ENCODE data around the gene LAMA2.

GRCh38 chr6:129510950-129511349 lies 628.0 kb downstream of the LAMA2 start:
- no peak for TF ChIP-seq CTCF (conservative IDR thresholded peaks at IDR 0.05 in 1 of 2, IDR thresholded peaks at IDR 0.05 in 1 of 2; ENCODE audit: low read depth in 1 of 2, low read length in 2 of 2)
- TF ChIP-seq EZH2 (IDR thresholded peaks at IDR 0.05; ENCODE audit: low read length, missing control alignments) = no peak

All from fibroblast of lung (primary cell).